Urinary bladder (tissue), 4 donors: ENCODE results near the gene ZNF385D. TPM values are rescaled to one million over a fixed set of nuclear protein-coding genes. Genes with fewer than 3 reads are reported as not detected.
"Not testable (repeated sequence)": the region's sequence is repeated elsewhere in the genome, so short reads cannot be mapped to it uniquely, and the experiment has no call there.

Experiments
- DNase-seq: peaks from one replicate; pipeline ENCODE4 v3.0.0-alpha.2; 2015; ENCODE audit errors: extremely low spot score
- H3K27ac ChIP-seq: one replicate; pipeline ENCODE4 v1.5.1; 2013; ENCODE audit warnings: low read depth, mild to moderate bottlenecking, moderate library complexity
- H3K36me3 ChIP-seq: one replicate; pipeline ENCODE4 v1.6.1; 2013; ENCODE audit warnings: mild to moderate bottlenecking, moderate library complexity; ENCODE audit not compliant: insufficient read depth
- H3K4me1 ChIP-seq: one replicate; pipeline ENCODE4 v1.6.1; 2013; ENCODE audit warnings: mild to moderate bottlenecking, moderate library complexity; ENCODE audit not compliant: insufficient read depth
- H3K4me3 ChIP-seq: one replicate; pipeline ENCODE4 v1.5.1; 2013; ENCODE audit warnings: low read depth, low read length
- WGBS: extraction: QIAGEN DNeasy Blood & Tissue Kit; methylation state at CpG from one replicate; pipeline ENCODE4 v1.1.7; 2013; 5-methylcytosine and 5-hydroxymethylcytosine counted together
- polyA plus RNA-seq: library from polyadenylated mRNA; stranded (reverse); fragments of 200-250 nt; gene quantifications from one replicate; pipeline ENCODE4 v1.2.3, GENCODE V29; 2013
- total RNA-seq: library from RNA; depleted of rRNA; stranded (reverse); fragments of >200 nt; gene quantifications from one replicate; pipeline ENCODE4 v1.2.3, GENCODE V29; 2014
- donor health status: healthy with polysubstance abuse.
- donor health status: healthy.

The ZNF385D gene
- total and polyA plus RNA-seq, 2 donors, result 2.4 to 46.2 TPM

GRCh38 chr3:21486024-21486935 lies 264.7 kb downstream of the ZNF385D start:
- H3K27ac ChIP-seq, H3K4me1 ChIP-seq, H3K4me3 ChIP-seq, DNase-seq, H3K36me3 ChIP-seq: not testable (repeated sequence)
- 48% methylated on average over 1 of the region's 4 CpGs for WGBS

DNA sequence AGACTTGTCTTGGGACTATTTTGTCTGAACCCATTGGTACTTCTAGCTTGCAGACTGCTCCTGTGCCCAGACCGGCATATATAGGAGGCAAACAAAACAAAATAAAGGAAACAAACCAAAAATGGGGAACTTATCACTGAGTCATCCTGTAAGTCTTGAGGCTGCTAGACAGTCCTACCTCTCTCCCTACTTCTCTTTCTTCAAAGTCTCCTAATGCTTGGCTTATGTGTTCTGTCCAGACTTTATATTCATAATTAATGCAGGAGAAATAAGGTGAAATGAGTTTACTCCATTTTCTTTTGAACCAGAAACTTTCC lies 266.2 kb downstream of the ZNF385D start:
- no peak for DNase-seq

DNA sequence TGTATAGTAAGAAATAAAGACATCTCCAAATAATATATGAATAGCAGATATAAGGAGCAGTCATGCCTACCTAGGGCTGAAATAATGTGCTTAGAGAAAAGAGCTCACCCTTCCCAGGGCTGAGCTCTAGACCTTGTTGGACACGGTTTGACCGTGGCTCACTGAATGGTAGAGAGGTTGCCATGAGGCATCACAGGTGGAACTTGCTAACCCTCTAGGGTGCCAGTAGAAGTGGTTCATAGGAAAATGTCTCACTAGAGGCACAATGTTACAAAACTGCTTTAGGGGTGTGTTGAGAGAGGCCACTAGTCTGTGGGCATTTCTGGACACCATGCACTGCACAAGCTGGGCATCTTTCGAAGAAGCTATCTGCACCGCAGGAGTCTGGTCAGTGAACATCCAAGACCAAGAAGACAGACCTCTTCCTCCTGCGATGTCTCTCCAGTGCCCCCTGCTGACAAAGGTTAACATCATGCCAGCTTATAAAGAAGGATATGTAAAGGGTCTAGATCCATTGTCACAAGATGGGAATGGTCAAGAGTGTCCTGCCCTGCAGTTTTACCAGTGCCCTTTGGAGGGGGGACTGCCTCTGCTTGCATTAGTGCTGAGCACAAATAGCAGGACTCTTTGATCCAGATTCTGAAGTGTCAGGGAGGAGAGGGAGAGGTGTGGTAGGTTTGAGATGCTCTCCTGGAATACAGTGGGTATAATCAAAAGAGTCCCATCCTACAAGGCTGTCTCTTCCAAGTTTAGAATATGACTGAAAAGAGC lies 266.8 kb downstream of the ZNF385D start:
- no peak overlapping the region for H3K4me3 ChIP-seq
- 70% methylated on average over 5 of the region's 5 CpGs for WGBS
- H3K36me3 ChIP-seq, result peaks cover 2% of the 10 kb centered on the region
- no peak overlapping the region for H3K27ac ChIP-seq
- no peak for DNase-seq
- no peaks in the 10 kb centered on the region for H3K4me1 ChIP-seq

More for the DNA sequence above, 266.2 kb downstream of the ZNF385D start:
- Histone ChIP-seq H3K4me1 (no peaks in the 10 kb centered on the region), H3K27ac (no peak overlapping the region), H3K4me3 (no peak overlapping the region), H3K36me3 (peaks cover 2% of the 10 kb centered on the region)
- WGBS, result 83% methylated on average over 1 of the region's 1 CpG

DNA sequence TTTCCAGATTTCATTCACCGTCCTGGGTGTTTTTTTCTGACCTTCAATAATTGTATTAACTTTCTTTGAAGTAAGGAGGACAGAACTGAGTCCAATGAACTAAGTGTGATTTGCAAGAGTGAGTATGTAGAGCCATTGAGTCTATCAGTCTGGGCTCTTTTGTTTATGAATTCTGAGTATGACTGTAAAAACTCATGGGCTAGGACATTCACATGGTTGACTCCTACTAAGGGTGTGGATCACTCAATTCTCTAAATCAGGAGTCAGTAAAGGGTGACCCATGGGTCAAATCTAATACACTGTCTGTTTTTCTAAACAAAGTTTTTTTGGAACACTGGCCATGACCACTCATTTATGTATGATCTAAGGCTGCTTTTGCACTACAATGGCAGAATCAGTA lies 269.0 kb downstream of the ZNF385D start:
- 93% methylated on average over 1 of the region's 1 CpG for WGBS
- Histone ChIP-seq H3K4me3 (no peak overlapping the region), H3K4me1 (no peaks in the 10 kb centered on the region), H3K36me3 (peaks cover 2% of the 10 kb centered on the region), H3K27ac (no peak overlapping the region)
- DNase-seq, result no peak

GRCh38 chr3:21477541-21478288 lies 273.3 kb downstream of the ZNF385D start:
- Histone ChIP-seq H3K27ac (no peak overlapping the region), H3K36me3 (peaks cover 2% of the 10 kb centered on the region), H3K4me3 (no peak overlapping the region), H3K4me1 (no peaks in the 10 kb centered on the region)
- no peak for DNase-seq

- DNase-seq, result no peak
- Histone ChIP-seq H3K4me1 (no peaks in the 10 kb centered on the region), H3K4me3 (no peak overlapping the region), H3K36me3 (no peaks in the 10 kb centered on the region), H3K27ac (no peak overlapping the region)
- WGBS, result 94% methylated on average over 1 of the region's 1 CpG
These were observed 284.5 kb downstream of the ZNF385D start for GRCh38 chr3:21466476-21466875.

GRCh38 chr3:21464746-21465145 lies 286.3 kb downstream of the ZNF385D start:
- Histone ChIP-seq H3K4me3 (no peak overlapping the region), H3K36me3 (no peaks in the 10 kb centered on the region), H3K27ac (no peak overlapping the region), H3K4me1 (no peaks in the 10 kb centered on the region)
- no peak for DNase-seq
- WGBS, result 24% methylated on average over 3 of the region's 3 CpGs

DNA sequence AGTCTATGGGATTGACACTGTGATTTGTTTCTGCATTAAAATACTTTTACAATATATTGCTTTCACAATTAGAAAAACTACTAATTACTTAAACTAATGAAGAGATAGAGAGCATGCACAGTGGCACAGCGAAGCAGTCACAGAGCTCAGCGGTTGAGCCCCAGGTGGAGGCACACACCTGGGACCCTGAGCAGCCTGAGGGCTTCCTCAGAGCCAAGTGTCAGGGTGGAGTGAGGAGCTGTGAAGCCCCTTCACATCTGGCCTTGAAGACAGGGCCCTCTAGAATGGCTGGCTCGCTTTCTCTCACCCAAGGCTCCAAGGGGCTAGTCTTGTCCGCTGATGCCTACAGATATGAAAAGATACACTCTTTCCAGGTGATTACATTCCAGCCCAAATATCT lies 287.7 kb downstream of the ZNF385D start:
- no peak for DNase-seq
- Histone ChIP-seq H3K36me3 (no peaks in the 10 kb centered on the region), H3K27ac (no peak overlapping the region), H3K4me3 (no peak overlapping the region), H3K4me1 (no peaks in the 10 kb centered on the region)
- WGBS, result 97% methylated on average over 4 of the region's 4 CpGs

DNA sequence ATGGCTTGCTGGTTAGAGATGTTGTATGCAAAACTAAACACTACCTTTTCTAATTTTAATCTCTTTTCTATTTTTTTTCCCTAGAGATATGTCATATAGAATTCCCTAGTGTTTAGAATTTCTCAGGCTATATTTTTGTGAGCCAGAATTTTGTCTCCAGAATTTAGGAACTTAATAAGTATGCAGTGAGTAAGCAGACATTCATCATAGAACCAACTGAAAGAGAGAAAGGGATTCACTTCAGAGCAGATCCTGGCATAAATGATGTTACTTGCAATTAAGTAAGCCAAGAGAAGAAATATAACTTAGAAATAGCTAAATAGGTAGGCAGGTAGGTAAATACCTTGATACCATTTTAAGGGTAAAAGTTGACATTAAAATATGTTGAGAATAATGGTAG lies 288.9 kb downstream of the ZNF385D start:
- no peak overlapping the region for H3K27ac ChIP-seq
- no peak overlapping the region for H3K4me3 ChIP-seq
- H3K36me3 ChIP-seq, result no peaks in the 10 kb centered on the region
- no peaks in the 10 kb centered on the region for H3K4me1 ChIP-seq
- no peak for DNase-seq

GRCh38 chr3:21457084-21457483 lies 293.9 kb downstream of the ZNF385D start:
- 91% methylated on average over 5 of the region's 5 CpGs for WGBS
- Histone ChIP-seq H3K4me1 (no peaks in the 10 kb centered on the region), H3K27ac (no peak overlapping the region), H3K36me3 (no peaks in the 10 kb centered on the region), H3K4me3 (no peak overlapping the region)
- DNase-seq, result no peak

DNA sequence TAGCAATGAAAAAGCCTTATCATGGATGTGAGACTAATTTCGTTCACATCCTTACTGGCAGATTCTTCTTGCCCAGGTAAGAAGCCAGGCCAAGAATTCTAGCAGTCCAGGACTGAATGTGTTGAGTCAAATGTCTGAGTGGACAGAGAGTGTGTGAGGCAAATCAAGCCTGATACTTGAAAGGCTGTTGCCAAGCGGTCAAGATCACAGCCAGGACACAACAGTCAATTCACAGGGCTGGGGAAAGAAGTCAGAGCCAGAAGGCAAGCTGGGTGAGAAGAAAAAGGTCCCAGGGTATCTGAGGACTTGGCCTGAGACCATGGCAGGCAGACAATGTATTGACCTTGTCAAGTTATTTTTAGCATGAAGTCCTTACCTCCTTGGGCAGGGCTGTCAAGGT lies 301.3 kb downstream of the ZNF385D start:
- Histone ChIP-seq H3K36me3 (no peaks in the 10 kb centered on the region), H3K4me1 (no peaks in the 10 kb centered on the region), H3K4me3 (no peak overlapping the region), H3K27ac (no peak overlapping the region)
- 42% methylated on average over 2 of the region's 2 CpGs for WGBS
- DNase-seq, result no peak

- Histone ChIP-seq H3K27ac (no peak overlapping the region), H3K4me3 (peak overlapping the region; percentile 14), H3K4me1 (no peaks in the 10 kb centered on the region), H3K36me3 (no peaks in the 10 kb centered on the region)
- WGBS, result 58% methylated on average over 4 of the region's 4 CpGs
- DNase-seq, result no peak
These were observed 303.4 kb downstream of the ZNF385D start for GRCh38 chr3:21447476-21448151.

GRCh38 chr3:21446945-21447475 lies 304.0 kb downstream of the ZNF385D start:
- Histone ChIP-seq H3K27ac (no peak overlapping the region), H3K36me3 (no peaks in the 10 kb centered on the region), H3K4me1 (no peaks in the 10 kb centered on the region), H3K4me3 (peak overlapping the region; percentile 14)
- 61% methylated on average over 2 of the region's 2 CpGs for WGBS
- no peak for DNase-seq
